Measurements from ENCODE around the gene IGFBP6.
"Not testable (repeated sequence)": the region's sequence is repeated elsewhere in the genome, so short reads cannot be mapped to it uniquely, and the experiment has no call there.

Gene IGFBP6

DNA sequence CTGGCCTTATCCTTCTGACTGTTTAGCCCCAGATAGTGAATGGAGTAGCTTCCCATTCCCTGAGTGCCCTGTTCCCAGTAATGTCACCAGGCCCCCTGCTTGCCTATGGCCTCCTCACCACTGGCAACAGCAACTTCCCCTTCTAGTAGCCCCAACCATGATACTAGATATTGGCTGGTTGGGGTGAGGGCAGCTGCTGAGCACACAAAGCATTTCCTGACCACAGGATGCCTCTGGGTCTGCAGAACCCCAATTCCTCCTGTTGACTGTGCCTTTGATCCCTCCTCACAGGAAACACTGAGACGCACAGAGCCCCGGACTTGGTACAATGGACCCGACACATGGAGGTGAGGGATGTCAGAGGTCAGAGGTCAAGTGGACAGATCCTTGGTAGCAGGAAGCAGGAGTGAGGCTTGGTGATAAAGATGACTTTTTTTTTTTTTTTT is 6.4 kb downstream of the IGFBP6 start:
- Histone ChIP-seq H3K27ac (ENCODE audit: low read length) (no peak overlapping the region), H3K4me3 (ENCODE audit: low read length) (no peak overlapping the region), H3K9ac (ENCODE audit: low read length) (no peak overlapping the region), H3K27me3 (ENCODE audit: control insufficient read depth, insufficient read depth, low read length) (peaks cover 4% of the 10 kb centered on the region), H3K9me3 (ENCODE audit: control insufficient read depth, low read depth, low read length) (no peaks in the 10 kb centered on the region), H3K4me1 (ENCODE audit: control insufficient read depth, low read depth, low read length) (peaks cover 5% of the 10 kb centered on the region), H3K36me3 (ENCODE audit: control insufficient read depth, low read depth, low read length) (no peaks in the 10 kb centered on the region)

DNA sequence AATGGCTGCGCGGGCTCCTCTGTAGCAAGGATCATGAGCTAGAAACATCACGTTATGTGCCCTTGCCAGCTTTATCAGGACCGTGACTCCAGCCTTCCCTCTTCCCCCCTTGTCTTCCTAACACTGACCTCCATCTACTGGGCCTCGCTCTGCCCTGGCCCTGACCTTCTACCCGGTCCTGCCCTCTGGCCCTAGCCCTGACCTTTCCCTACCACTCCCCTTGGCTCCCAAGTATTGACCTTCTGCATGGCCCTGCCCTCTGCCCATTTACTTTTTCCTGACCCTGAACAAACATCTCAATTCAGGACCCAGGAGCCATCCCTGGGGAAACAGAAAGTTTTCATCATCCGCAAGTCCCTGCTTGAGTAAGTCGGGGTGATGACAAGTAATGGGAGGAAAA is 7.8 kb downstream of the IGFBP6 start:
- no peak overlapping the region for H3K9ac ChIP-seq (ENCODE audit: low read length)
- no peaks in the 10 kb centered on the region for H3K4me1 ChIP-seq (ENCODE audit: control insufficient read depth, low read depth, low read length)
- H3K27ac ChIP-seq (ENCODE audit: low read length): no peak overlapping the region
- no peaks in the 10 kb centered on the region for H3K27me3 ChIP-seq (ENCODE audit: control insufficient read depth, insufficient read depth, low read length)
- no peaks in the 10 kb centered on the region for H3K36me3 ChIP-seq (ENCODE audit: control insufficient read depth, low read depth, low read length)
- no peak overlapping the region for H3K4me3 ChIP-seq (ENCODE audit: low read length)
- H3K9me3 ChIP-seq (ENCODE audit: control insufficient read depth, low read depth, low read length): peaks cover 1% of the 10 kb centered on the region

DNA sequence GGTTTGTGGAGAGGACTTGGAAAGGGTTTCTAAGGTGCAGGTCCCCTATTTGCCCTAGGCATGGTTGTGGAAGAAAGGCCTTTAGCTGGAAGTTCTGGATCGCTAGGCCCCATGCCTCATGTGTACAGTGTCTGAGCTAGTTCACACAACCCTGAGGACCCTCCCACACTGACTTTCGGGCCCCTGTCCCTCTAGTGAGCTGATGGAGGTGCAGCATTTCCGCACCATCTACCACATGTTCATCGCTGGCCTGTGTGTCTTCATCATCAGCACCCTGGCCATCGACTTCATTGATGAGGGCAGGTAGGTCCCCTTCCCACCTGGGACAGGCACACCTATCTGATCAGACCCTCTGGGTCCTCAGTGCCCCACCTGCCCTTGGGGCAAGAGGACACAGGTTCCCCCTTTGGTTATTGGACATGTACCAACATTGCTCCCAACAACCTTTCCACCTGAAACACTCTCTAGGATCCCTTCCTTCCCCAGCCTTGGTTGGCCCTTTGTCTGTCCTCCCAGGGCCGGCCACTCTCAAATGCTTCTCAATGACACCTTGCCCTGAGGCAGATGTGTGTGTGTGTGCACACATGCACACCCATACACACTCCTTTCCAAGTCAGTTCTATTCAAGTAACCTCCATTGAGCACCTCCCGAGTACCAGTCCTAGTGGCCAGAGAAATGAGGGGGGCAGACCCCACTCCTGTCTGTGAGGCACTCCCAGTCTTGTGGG is 8.4 kb downstream of the IGFBP6 start:
- H3K9ac ChIP-seq (ENCODE audit: low read length): no peak overlapping the region
- H3K4me3 ChIP-seq (ENCODE audit: low read length): no peak overlapping the region
- no peaks in the 10 kb centered on the region for H3K4me1 ChIP-seq (ENCODE audit: control insufficient read depth, low read depth, low read length)
- no peak overlapping the region for H3K27ac ChIP-seq (ENCODE audit: low read length)
- no peaks in the 10 kb centered on the region for H3K27me3 ChIP-seq (ENCODE audit: control insufficient read depth, insufficient read depth, low read length)
- H3K9me3 ChIP-seq (ENCODE audit: control insufficient read depth, low read depth, low read length): peaks cover 3% of the 10 kb centered on the region
- no peaks in the 10 kb centered on the region for H3K36me3 ChIP-seq (ENCODE audit: control insufficient read depth, low read depth, low read length)

DNA sequence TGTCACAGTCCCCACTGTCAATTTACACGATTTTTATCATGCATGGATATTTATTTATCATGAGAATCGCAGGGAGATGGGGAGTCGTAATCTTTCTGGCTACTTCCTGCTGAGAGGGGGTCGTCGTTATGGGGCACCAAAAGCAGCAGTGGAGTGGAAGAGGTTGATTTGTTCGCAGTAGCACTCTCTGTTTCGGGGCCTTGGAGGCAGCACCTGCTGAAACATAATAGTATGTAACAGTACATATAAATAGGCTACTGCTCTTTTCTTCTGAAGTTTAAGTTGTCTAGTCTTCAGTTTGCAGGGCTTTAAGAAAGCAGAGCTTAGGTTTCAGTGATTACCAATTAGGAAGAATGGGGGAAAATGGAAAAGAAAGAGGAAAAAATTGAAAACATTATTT is 9.7 kb downstream of the IGFBP6 start:
- H3K27ac ChIP-seq (ENCODE audit: low read length): no peak overlapping the region
- H3K9me3 ChIP-seq (ENCODE audit: control insufficient read depth, low read depth, low read length): peaks cover 3% of the 10 kb centered on the region
- H3K4me3 ChIP-seq (ENCODE audit: low read length): no peak overlapping the region
- no peaks in the 10 kb centered on the region for H3K27me3 ChIP-seq (ENCODE audit: control insufficient read depth, insufficient read depth, low read length)
- H3K9ac ChIP-seq (ENCODE audit: low read length): no peak overlapping the region
- no peaks in the 10 kb centered on the region for H3K36me3 ChIP-seq (ENCODE audit: control insufficient read depth, low read depth, low read length)
- no peaks in the 10 kb centered on the region for H3K4me1 ChIP-seq (ENCODE audit: control insufficient read depth, low read depth, low read length)

DNA sequence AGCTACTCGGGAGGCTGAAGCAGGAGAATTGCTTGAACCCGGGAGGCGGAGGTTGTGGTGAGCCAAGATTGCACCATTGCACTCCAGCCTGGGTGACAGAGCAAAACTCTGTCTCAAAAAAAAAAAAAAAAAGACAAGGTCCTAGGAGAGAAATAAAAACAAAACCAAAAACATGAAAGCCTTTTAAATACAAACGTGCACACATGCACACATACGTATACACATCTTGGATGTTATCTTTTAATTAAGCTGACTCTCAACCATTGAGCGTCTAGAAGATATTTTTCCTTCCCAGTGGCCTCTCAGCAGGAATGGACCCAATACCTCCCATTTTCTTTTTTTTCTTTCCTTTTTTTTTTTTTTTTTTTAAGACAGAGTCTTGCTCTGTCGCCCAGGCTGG is 15.0 kb downstream of the IGFBP6 start:
- not testable (repeated sequence) for H3K36me3 ChIP-seq (ENCODE audit: control insufficient read depth, low read depth, low read length); H3K27me3 ChIP-seq (ENCODE audit: control insufficient read depth, insufficient read depth, low read length); H3K9me3 ChIP-seq (ENCODE audit: control insufficient read depth, low read depth, low read length); H3K9ac ChIP-seq (ENCODE audit: low read length); H3K27ac ChIP-seq (ENCODE audit: low read length); H3K4me3 ChIP-seq (ENCODE audit: low read length); H3K4me1 ChIP-seq (ENCODE audit: control insufficient read depth, low read depth, low read length)

DNA sequence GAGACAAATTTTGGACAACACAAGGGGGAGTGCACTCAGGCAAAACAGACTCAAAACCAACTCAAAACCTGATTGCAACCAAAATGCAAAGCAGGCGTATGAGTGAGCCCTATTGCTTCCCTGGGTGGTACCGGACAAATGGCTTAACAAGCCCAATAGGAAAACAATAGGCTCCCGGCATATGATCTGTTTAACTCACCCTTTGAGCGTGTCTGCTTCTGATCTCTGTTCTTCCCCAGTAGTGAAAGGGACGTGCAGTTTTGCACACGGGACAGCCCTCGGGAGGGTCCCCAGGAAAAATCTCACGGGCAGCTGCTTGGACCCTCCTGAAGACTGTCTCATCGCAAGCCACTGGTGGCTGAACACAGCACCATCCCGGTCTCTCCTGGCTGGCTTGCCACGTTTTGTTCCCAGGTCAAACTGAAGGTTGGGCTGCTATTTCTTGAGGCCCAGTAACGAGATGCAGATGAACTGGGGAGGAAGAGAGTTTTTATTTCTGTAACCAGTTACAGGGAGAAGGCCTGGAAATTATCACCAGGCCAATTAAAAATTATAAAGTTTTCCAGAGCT is 15.8 kb downstream of the IGFBP6 start:
- no peak overlapping the region for H3K4me3 ChIP-seq (ENCODE audit: low read length)

DNA sequence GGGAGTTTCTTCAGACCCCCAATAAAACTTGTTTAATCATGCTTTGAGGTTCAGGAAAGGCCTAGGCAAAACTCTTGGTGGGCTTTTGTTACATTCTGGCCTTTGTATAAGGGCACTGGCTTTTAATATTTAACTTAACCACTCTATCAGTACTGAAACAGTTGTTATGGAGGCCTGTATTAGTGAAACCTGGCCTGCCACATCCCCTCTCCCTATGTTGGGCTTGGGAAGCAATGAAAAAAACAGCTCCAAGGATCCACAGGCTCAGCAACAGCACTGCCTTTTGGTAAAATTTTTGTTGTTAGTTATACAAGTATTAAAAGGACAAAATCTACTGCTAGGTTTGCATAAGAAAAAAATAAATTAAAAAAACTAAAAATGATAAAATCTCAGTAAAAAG is 16.5 kb downstream of the IGFBP6 start:
- no peak overlapping the region for H3K9ac ChIP-seq (ENCODE audit: low read length)
- no peaks in the 10 kb centered on the region for H3K27me3 ChIP-seq (ENCODE audit: control insufficient read depth, insufficient read depth, low read length)
- H3K4me1 ChIP-seq (ENCODE audit: control insufficient read depth, low read depth, low read length): no peaks in the 10 kb centered on the region
- no peak overlapping the region for H3K4me3 ChIP-seq (ENCODE audit: low read length)
- no peaks in the 10 kb centered on the region for H3K36me3 ChIP-seq (ENCODE audit: control insufficient read depth, low read depth, low read length)
- H3K9me3 ChIP-seq (ENCODE audit: control insufficient read depth, low read depth, low read length): peaks cover 3% of the 10 kb centered on the region
- no peak overlapping the region for H3K27ac ChIP-seq (ENCODE audit: low read length)

More for the DNA sequence above, 15.8 kb downstream of the IGFBP6 start:
- Histone ChIP-seq H3K4me1 (ENCODE audit: control insufficient read depth, low read depth, low read length) (no peaks in the 10 kb centered on the region), H3K36me3 (ENCODE audit: control insufficient read depth, low read depth, low read length) (no peaks in the 10 kb centered on the region), H3K9ac (ENCODE audit: low read length) (no peak overlapping the region), H3K27me3 (ENCODE audit: control insufficient read depth, insufficient read depth, low read length) (no peaks in the 10 kb centered on the region), H3K27ac (ENCODE audit: low read length) (no peak overlapping the region), H3K9me3 (ENCODE audit: control insufficient read depth, low read depth, low read length) (peaks cover 3% of the 10 kb centered on the region)

DNA sequence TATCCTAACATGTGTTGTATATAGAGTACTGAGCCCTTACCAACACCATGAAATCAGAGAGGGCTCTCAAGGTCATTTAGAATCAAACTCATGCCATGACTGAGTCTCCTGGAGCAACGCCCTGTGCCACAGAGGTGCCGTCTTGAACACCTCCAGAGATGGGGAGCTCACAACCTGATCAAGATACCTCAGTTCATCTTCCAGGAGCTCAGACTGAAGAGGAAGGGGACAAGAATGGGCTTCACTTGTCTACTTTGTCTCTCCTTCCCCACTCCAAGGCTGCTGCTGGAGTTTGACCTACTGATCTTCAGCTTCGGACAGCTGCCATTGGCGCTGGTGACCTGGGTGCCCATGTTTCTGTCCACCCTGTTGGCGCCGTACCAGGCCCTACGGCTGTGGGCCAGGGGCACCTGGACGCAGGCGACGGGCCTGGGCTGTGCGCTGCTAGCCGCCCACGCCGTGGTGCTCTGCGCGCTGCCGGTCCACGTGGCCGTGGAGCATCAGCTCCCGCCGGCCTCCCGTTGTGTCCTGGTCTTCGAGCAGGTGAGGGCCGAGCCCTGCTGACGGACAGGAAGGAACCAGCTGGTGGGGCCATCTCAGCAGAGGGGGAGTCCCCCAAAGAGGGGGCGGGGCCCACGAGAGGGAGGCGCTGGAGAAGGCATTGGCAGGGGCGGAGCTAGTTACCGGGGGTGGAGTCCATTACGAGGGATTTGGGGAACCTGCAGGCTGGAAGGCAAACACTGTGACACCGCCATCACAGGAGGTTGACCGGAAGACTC is 17.8 kb downstream of the IGFBP6 start:
- Histone ChIP-seq H3K4me1 (ENCODE audit: control insufficient read depth, low read depth, low read length) (no peaks in the 10 kb centered on the region), H3K4me3 (ENCODE audit: low read length) (no peak overlapping the region), H3K36me3 (ENCODE audit: control insufficient read depth, low read depth, low read length) (no peaks in the 10 kb centered on the region), H3K9ac (ENCODE audit: low read length) (no peak overlapping the region), H3K27me3 (ENCODE audit: control insufficient read depth, insufficient read depth, low read length) (no peaks in the 10 kb centered on the region), H3K9me3 (ENCODE audit: control insufficient read depth, low read depth, low read length) (peaks cover 1% of the 10 kb centered on the region), H3K27ac (ENCODE audit: low read length) (no peak overlapping the region)

DNA sequence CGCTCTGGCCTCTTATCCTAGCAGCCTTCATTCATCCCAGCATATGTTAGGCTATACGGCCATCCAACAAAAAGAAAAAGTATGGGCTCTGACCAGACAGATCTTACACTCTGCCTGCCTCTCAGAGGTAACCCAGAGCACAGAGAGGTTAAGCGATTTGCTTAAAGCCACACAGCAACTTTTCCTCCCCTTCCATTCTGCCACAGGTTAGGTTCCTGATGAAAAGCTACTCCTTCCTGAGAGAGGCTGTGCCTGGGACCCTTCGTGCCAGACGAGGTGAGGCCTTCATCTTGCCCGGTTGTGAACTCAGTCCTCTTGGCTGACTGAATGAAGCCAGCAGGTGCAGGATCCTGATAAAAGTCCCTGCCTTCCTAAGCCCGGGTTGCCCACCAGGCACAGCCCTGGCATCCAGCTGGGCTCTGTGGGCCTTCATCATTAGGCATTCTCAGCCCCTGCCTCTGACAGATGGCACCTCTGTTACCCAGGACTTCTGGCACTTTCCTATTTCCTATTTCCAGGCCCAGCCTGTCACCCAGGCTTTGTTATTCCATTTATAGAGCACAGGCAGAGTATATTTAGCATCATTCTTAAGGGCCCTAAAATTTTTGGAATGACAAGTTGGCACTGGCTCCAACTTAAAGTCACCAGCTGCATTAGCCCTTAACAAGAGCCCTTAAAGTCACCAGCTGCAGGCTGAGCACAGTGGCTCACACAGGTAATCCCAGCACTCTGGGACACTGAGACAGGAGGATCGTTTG is 18.6 kb downstream of the IGFBP6 start:
- Histone ChIP-seq H3K9ac (ENCODE audit: low read length) (no peak overlapping the region), H3K27me3 (ENCODE audit: control insufficient read depth, insufficient read depth, low read length) (no peaks in the 10 kb centered on the region), H3K36me3 (ENCODE audit: control insufficient read depth, low read depth, low read length) (no peaks in the 10 kb centered on the region), H3K27ac (ENCODE audit: low read length) (no peak overlapping the region), H3K4me3 (ENCODE audit: low read length) (no peak overlapping the region), H3K9me3 (ENCODE audit: control insufficient read depth, low read depth, low read length) (no peaks in the 10 kb centered on the region), H3K4me1 (ENCODE audit: control insufficient read depth, low read depth, low read length) (no peaks in the 10 kb centered on the region)

DNA sequence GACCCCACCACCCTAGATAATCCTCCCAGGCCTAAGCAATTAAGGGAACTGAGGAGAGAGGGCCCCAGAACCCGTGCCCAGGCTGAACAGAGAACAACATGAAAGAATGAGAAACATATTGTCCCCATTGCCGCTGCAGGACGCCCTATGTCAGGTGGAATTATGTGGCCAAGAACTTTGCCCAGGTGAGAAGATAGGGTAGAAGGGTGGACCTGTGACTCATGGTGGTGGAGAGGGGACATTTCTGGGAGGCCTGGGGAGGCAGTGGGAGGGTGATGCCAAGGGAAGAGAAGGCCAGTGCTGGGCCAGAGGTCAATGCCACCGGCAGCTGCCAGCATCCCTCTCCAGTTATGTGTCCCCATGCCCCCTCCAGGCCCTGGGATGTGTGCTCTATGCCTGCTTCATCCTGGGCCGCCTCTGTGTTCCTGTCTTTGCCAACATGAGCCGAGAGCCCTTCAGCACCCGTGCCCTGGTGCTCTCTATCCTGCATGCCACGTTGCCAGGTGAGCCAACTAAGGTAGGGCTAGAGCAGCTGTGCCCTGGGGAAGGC is 21.4 kb downstream of the IGFBP6 start:
- Histone ChIP-seq H3K9ac (ENCODE audit: low read length) (no peak overlapping the region), H3K27me3 (ENCODE audit: control insufficient read depth, insufficient read depth, low read length) (no peaks in the 10 kb centered on the region), H3K4me1 (ENCODE audit: control insufficient read depth, low read depth, low read length) (no peaks in the 10 kb centered on the region), H3K4me3 (ENCODE audit: low read length) (no peak overlapping the region), H3K9me3 (ENCODE audit: control insufficient read depth, low read depth, low read length) (no peaks in the 10 kb centered on the region), H3K36me3 (ENCODE audit: control insufficient read depth, low read depth, low read length) (no peaks in the 10 kb centered on the region), H3K27ac (ENCODE audit: low read length) (no peak overlapping the region)
